NCI-H524 (cell line): ENCODE measurements around the gene OLIG1.

Experiments used
- DNase-seq, 2 experiments: peaks; one replicate each; lab custom pipeline; 2025; lab: John Stamatoyannopoulos, UW

The OLIG1 gene

GRCh38 chr21:33099131-33099530 lies 29.2 kb downstream of the OLIG1 start:
- DNase-seq: no peak

GRCh38 chr21:33101300-33101911 lies 31.5 kb downstream of the OLIG1 start:
- DNase-seq: no peak

DNA sequence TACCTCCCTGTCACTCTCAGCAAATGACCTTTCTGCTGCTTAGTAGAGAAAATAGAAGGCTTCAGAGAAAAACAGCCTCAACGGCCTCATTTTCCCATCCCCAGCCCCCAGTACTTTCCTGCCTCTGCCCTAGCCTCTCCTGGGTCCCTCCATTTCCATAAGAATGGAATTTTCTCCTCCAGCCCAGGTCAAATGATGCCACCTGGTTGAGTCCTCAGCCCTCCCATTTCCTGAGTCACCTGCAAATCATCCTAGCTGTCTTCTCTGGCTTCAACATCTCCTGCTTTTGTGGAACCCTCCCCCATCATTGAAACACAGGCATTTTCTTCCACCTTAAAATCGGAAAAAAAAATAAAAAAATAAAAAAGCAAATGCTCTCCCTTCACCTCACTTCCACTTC lies 35.1 kb downstream of the OLIG1 start:
- no peak for DNase-seq

- DNase-seq: no peak
Observed at GRCh38 chr21:33108228-33108627, 38.3 kb downstream of the OLIG1 start.

GRCh38 chr21:33109574-33110339 lies 39.8 kb downstream of the OLIG1 start:
- peak in 1 of 2 experiments; percentile 61 for DNase-seq

- DNase-seq: no peak
Observed at GRCh38 chr21:33110340-33110715, 40.4 kb downstream of the OLIG1 start.

DNA sequence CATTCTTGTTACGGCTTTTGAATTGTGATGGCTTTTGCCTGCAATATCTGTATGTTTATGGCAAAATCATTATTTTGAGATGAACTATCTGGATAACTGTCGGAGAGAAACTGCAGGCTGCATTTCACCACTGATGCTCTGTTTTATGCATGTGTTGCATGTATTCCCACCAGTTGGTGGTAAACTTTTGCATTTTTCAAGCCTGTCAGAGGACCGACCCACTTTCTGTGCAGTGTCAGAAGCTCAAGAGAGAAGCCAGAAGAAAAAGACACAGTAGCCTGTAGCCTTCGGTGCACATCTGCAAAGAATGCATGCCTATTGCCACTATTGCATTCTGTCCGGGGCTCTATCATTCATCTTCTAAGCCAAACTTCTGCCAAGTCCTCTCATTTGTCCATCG lies 41.6 kb downstream of the OLIG1 start:
- DNase-seq: no peak

DNA sequence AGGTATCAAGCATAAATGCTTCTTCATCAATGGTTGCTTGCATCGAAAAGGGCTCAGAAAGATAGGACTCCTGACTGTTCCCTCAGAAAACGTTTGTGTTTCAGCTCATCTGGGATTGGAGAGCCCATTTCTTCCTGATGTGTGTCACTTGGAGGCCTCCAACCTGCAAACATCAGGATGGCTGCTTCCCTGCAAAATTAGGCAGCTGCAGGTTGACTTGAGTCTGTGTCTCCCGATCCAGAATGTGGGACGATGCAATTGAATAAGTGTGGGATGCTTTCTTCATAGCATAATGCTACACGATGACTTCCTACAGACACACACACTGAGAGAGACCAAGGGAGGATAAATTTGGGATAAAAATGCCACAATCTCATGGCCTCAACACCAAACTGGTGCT lies 42.2 kb downstream of the OLIG1 start:
- no peak for DNase-seq

DNA sequence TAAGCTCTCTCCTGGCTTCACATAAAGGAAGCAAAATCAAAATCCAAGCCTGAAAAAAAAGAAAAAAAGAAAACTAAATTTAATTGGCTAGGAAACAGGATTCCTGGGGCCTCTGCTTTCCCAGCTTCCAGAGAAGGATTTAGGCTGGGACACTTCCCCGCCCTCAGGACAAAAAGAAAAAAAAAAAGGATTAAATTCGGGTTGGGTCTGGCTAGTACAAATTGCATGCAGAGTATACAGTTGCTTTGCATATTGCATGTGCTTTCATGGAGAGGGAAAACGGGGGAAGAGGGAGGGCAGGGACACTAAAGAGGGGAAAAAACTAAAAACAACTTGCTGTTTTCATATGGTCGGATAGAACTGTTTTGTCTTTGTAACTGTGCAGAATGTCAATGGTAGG lies 42.7 kb downstream of the OLIG1 start:
- no peak for DNase-seq

GRCh38 chr21:33113131-33113530 lies 43.2 kb downstream of the OLIG1 start:
- no peak for DNase-seq

- no peak for DNase-seq
Observed at GRCh38 chr21:33114276-33114675, 44.3 kb downstream of the OLIG1 start.

GRCh38 chr21:33115631-33116510 lies 45.9 kb downstream of the OLIG1 start:
- peak; percentile 89 to 95 for DNase-seq

GRCh38 chr21:33116676-33117075 lies 46.7 kb downstream of the OLIG1 start:
- DNase-seq: no peak

DNA sequence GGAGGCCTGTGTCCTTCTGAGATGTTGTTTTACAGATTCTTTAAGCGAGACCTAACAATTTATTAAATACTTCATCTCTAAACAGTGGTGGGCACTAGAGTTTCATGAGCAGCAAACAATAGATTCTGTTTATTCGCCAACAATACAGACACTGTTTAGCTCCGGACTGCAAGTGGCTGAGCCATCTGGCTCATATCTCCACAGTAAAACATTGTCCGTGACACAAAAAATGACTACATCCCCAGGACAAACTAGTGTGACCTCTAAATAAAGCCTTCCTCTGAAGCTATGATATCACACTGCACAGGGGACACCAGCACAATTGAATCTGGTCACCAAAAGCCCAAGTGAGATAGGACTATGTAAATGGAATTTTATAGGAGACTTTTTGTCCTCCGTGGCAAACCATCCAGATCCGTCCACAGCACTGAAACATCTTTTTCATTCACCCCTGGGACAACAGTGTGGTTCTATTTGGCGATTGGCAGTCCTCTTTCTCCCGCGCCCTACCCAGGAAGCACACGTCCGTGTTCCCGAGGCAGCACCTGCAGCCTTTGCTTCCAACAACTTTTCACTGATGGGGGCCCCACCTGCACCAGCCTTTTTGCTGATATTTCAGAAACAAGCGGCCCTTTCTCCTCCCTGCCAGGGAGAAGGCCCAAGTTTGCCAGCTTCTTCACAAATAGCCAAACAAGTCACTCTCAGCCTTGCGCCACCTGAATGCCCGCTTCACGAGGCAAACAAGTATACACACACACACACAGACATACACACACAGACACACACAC lies 47.4 kb downstream of the OLIG1 start:
- DNase-seq: peak in 1 of 2 experiments; percentile 26
